K562 (cell line): ENCODE measurements around the gene PACRG. TPM values are rescaled to one million over a fixed set of nuclear protein-coding genes. Genes with fewer than 3 reads are reported as not detected.

Experiments
- ATAC-seq: fragments of 200-7000 bp; cut with Tn5 transposase; 3 replicates; pipeline ENCODE4 v1.9.1; 2020; ENCODE audit warnings: moderate library complexity
- BruUV-seq: library from RNA; stranded (reverse); fragments of 400-500 nt; replicated peaks from 2 replicates; lab custom pipeline; 2021; lab: Mats Ljungman, UMichigan
- CTCF ChIA-PET: fragments of 300-600 bp; formaldehyde crosslinking; extraction: SDS; loops from one replicate; lab custom pipeline; 2021; ENCODE audit warnings: low intra/inter-chr PET ratio; lab: Yijun Ruan, JAX
- POLR2A ChIA-PET: fragments of 300-600, 350-650 bp; sonication (Branson Sonifier 250); formaldehyde crosslinking; extraction: SDS; loops from one replicate; lab custom pipeline; 2021; ENCODE audit warnings: antibody characterized with exemption, inconsistent platforms; lab: Yijun Ruan, JAX
- DNase-seq, 4 experiments: peaks; one replicate each; pipeline versions ENCODE4 v3.0.0 to v3.0.0-alpha.2; 2011 to 2018; ENCODE audit warnings: low spot score in 3 of 4, mixed read lengths in 3 of 4; ENCODE audit errors: extremely low read depth in 1 of 4
- FAIRE-seq: peaks from 2 replicates; lab custom pipeline; 2011; peaks lifted over from hg19 to GRCh38; lab: Jason Lieb, UNC
- H2AFZ ChIP-seq: 2 replicates; pipeline ENCODE4 v1.6.0; 2011; ENCODE audit warnings: low read depth, low read length, control low read depth, inconsistent platforms
- H3K27ac ChIP-seq: fragments of 200-600 bp; 3 replicates; pipeline ENCODE4 v1.8.0; 2011; ENCODE audit warnings: low read depth, mild to moderate bottlenecking, control low read depth, inconsistent platforms, low read length, moderate library complexity, mixed read lengths; ENCODE audit errors: extremely low read depth
- H3K27me3 ChIP-seq, 2 experiments: fragments of 300-600 bp in 1 of 2; 2 replicates in 1 of 2; 3 replicates in 1 of 2; pipeline versions ENCODE4 v1.6.0 to v1.8.0; 2011; ENCODE audit warnings: inconsistent platforms in 2 of 2, low read length in 2 of 2, mild to moderate bottlenecking in 1 of 2, mixed read lengths in 1 of 2, moderate library complexity in 1 of 2; ENCODE audit not compliant: control insufficient read depth in 2 of 2, insufficient read depth in 2 of 2
- H3K36me3 ChIP-seq: fragments of 300-600 bp; 3 replicates; pipeline ENCODE4 v1.8.0; 2011; ENCODE audit warnings: mild to moderate bottlenecking, low read length, inconsistent platforms; ENCODE audit not compliant: control insufficient read depth, insufficient read depth
- H3K4me1 ChIP-seq, 2 experiments: fragments of 200-600 bp in 1 of 2; replicated peaks in 1 of 2; 2 replicates in 1 of 2; 3 replicates in 1 of 2; pipeline versions ENCODE4 v1.5.1 to v1.8.0; 2011; ENCODE audit warnings: inconsistent platforms in 2 of 2, low read length in 2 of 2, mild to moderate bottlenecking in 1 of 2, mixed read lengths in 1 of 2, moderate library complexity in 1 of 2; ENCODE audit not compliant: control insufficient read depth in 2 of 2, insufficient read depth in 2 of 2
- H3K4me2 ChIP-seq: 2 replicates; pipeline ENCODE4 v1.6.1; 2011; ENCODE audit warnings: low read length, control low read depth, inconsistent platforms, mixed read lengths; ENCODE audit not compliant: insufficient read depth
- H3K4me3 ChIP-seq: fragments of 200-600 bp; sonication (generic), shearing (Covaris generic); 2 replicates; pipeline ENCODE4 v1.5.1; 2016; ENCODE audit warnings: control low read depth, inconsistent platforms
- H3K79me2 ChIP-seq: fragments of 200-600 bp; 3 replicates; pipeline ENCODE4 v1.8.0; 2011; ENCODE audit warnings: low read length, inconsistent platforms; ENCODE audit not compliant: control insufficient read depth, insufficient read depth
- H3K9ac ChIP-seq, 2 experiments: 2 replicates each; pipeline versions ENCODE4 v1.6.0 to v1.6.1; 2011; ENCODE audit warnings: low read depth in 2 of 2, low read length in 2 of 2, control low read depth in 1 of 2, inconsistent platforms in 1 of 2, mild to moderate bottlenecking in 1 of 2, mixed read lengths in 1 of 2; ENCODE audit not compliant: insufficient read depth in 1 of 2
- H3K9me1 ChIP-seq: one replicate; pipeline ENCODE4 v1.6.0; 2011; ENCODE audit warnings: inconsistent platforms, mild to moderate bottlenecking, low read length, moderate library complexity; ENCODE audit not compliant: control insufficient read depth, insufficient read depth
- H3K9me3 ChIP-seq: replicated peaks from 2 replicates; pipeline ENCODE4 v1.5.1; 2011; ENCODE audit warnings: low read depth, low read length, inconsistent platforms; ENCODE audit not compliant: control insufficient read depth, insufficient read depth
- H4K20me1 ChIP-seq: replicated peaks from 2 replicates; pipeline ENCODE4 v1.6.1; 2011; ENCODE audit warnings: low read length, inconsistent platforms, mixed read lengths; ENCODE audit not compliant: control insufficient read depth, insufficient read depth
- CEBPZ ChIP-seq: fragments of 150-350 bp; IDR thresholded peaks from 2 replicates; pipeline ENCODE4 v1.6.1; 2014; ENCODE audit warnings: low read depth, mild to moderate bottlenecking, low read length, borderline replicate concordance
- HIVEP1 ChIP-seq: fragments of 250-450 bp; sonication (Bioruptor Pico); IDR thresholded peaks from 2 replicates; pipeline ENCODE4 v1.4.0; 2020; ENCODE audit warnings: mild to moderate bottlenecking
- MED1 ChIP-seq: sonication (generic); formaldehyde crosslinking; IDR thresholded peaks from 2 replicates; pipeline ENCODE4 v1.8.1; 2023; ENCODE audit warnings: missing genetic modification reagents, borderline replicate concordance
- SUPT5H ChIP-seq: fragments of 450-650 bp; IDR thresholded peaks from 2 replicates; pipeline ENCODE4 v1.6.1; 2016
- WGBS: fragments of 100-300 bp; shearing (Covaris generic); methylation state at CpG from one replicate; pipeline ENCODE4 v1.1.6; 2016; ENCODE audit warnings: low coverage, mixed read lengths; ENCODE audit not compliant: insufficient coverage; ENCODE audit errors: missing lambda C conversion rate; 5-methylcytosine and 5-hydroxymethylcytosine counted together
- in situ Hi-C: fragments of 300-500 bp; cut with MboI; formaldehyde crosslinking; loops from 4 replicates; pipeline ENCODE4 v1.15.0; 2018; ENCODE audit warnings: inconsistent platforms, mixed read lengths
- intact Hi-C: fragments of 100-400 bp; cut with micrococcal nuclease; formaldehyde crosslinking; loops from 2 replicates; pipeline ENCODE4 v1.14.2; 2022
- polyA plus RNA-seq, 8 experiments: library from polyadenylated mRNA; depleted of rRNA in 4 of 8; stranded (reverse) in 5 of 8; unstranded in 3 of 8; fragments of >200 nt; fragmentation: Nextera tagmentation in 2 of 8; fragmentation: Illumina TruSeq in 1 of 8; extraction: Ambion mirVana in 2 of 8; extraction: Trizol in 1 of 8; gene quantifications; 2 replicates each; pipeline versions ENCODE4 v1.2.1 to v1.2.3, GENCODE V29; 2011 to 2014; ENCODE audit warnings: inconsistent platforms in 1 of 8, missing spikeins in 1 of 8
- total RNA-seq, 7 experiments: library from RNA; depleted of rRNA in 6 of 7; stranded (reverse); fragments of >200 nt in 6 of 7; fragmentation: Illumina TruSeq in 2 of 7; extraction: Trizol in 2 of 7; gene quantifications; 2 replicates each; pipeline versions ENCODE4 v1.2.1 to v1.2.3, GENCODE V29; 2011 to 2021; ENCODE audit warnings: low replicate concordance in 1 of 7

PACRG gene
- total and polyA plus RNA-seq, 9 of the 15 experiments (the other 6 are each of a cell fraction or from before 2014, with no cell fraction given): 0.04 TPM; not detected in 8

GRCh38 chr6:162825597-162825996, 97.8 kb downstream of the PACRG start:
- in situ Hi-C loops: no loop called here
- CTCF ChIA-PET: no interaction called here
- Histone ChIP-seq H3K36me3 (no peaks in the 10 kb centered on the region), H3K9me3 (no peaks in the 10 kb centered on the region)
- TF ChIP-seq SUPT5H (no peak), CEBPZ (no peak), HIVEP1 (CRISPR knock-in tag) (no peak), MED1 (CRISPR knock-in tag) (no peak)
- TF ChIP-seq, all 486 proteins: peak for 0
- Histone ChIP-seq H2AFZ (no peak overlapping the region), H3K9me1 (no peaks in the 10 kb centered on the region), H3K27ac (no peak overlapping the region), H3K79me2 (no peaks in the 10 kb centered on the region), H3K4me1 (no peaks in the 10 kb centered on the region), H3K4me2 (no peak overlapping the region), H4K20me1 (no peaks in the 10 kb centered on the region), H3K4me3 (no peak overlapping the region), H3K9ac (no peak overlapping the region), H3K27me3 (no peaks in the 10 kb centered on the region)
- ATAC-seq (no peak), FAIRE-seq (no peak), DNase-seq (no peak)
- intact Hi-C loops: no loop called here
- WGBS: 0% methylated on average over 6 of the region's 6 CpGs
- BruUV-seq: no TSS peak
- POLR2A ChIA-PET: no interaction called here
